Neural progenitor cell (in vitro differentiated cells): ENCODE results near the gene TBX21. TPM values are rescaled to one million over a fixed set of nuclear protein-coding genes. Genes with fewer than 3 reads are reported as not detected.

Experiments
- DNase-seq: peaks from one replicate; pipeline ENCODE4 v3.0.0-alpha.2; 2016; ENCODE audit warnings: low spot score
- H2AFZ ChIP-seq: fragments of 200-600 bp; sonication (generic); replicated peaks from 2 replicates; pipeline ENCODE4 v1.6.1; 2016; ENCODE audit warnings: antibody characterized with exemption
- H3F3A ChIP-seq: fragments of 200-600 bp; sonication (generic); 2 replicates; pipeline ENCODE4 v1.6.1; 2016; ENCODE audit warnings: antibody characterized with exemption, low read depth
- H3K27ac ChIP-seq: fragments of 200-600 bp; sonication (generic); 2 replicates; pipeline ENCODE4 v1.5.1; 2016; ENCODE audit warnings: mild to moderate bottlenecking
- H3K27me3 ChIP-seq: fragments of 200-600 bp; sonication (generic); 2 replicates; pipeline ENCODE4 v1.6.1; 2016; ENCODE audit warnings: mild to moderate bottlenecking, moderate library complexity
- H3K36me3 ChIP-seq: fragments of 200-600 bp; sonication (generic); 2 replicates; pipeline ENCODE4 v1.5.1; 2016
- H3K4me1 ChIP-seq: fragments of 200-600 bp; sonication (generic); 2 replicates; pipeline ENCODE4 v1.6.1; 2016; ENCODE audit warnings: mixed run types
- H3K4me2 ChIP-seq: fragments of 200-600 bp; sonication (generic); 2 replicates; pipeline ENCODE4 v1.6.1; 2016
- H3K4me3 ChIP-seq: fragments of 200-600 bp; sonication (generic); 2 replicates; pipeline ENCODE4 v1.5.1; 2016
- H3K79me2 ChIP-seq: fragments of 200-600 bp; sonication (generic); 2 replicates; pipeline ENCODE4 v1.6.1; 2016; ENCODE audit warnings: low read depth
- H3K9ac ChIP-seq: fragments of 200-600 bp; sonication (generic); 2 replicates; pipeline ENCODE4 v1.6.1; 2016
- H3K9me3 ChIP-seq: fragments of 200-600 bp; sonication (generic); 2 replicates; pipeline ENCODE4 v1.5.1; 2016; ENCODE audit warnings: low read depth
- H4K20me1 ChIP-seq: fragments of 200-600 bp; sonication (generic); 2 replicates; pipeline ENCODE4 v1.6.1; 2016; ENCODE audit warnings: low read depth
- H3K27ac Mint-ChIP-seq: 3 replicates; pipeline ENCODE4 v1.8.0; 2021; ENCODE audit warnings: mixed read lengths
- H3K27me3 Mint-ChIP-seq: 2 replicates; pipeline ENCODE4 v1.8.0; 2022; ENCODE audit warnings: low read depth, mild to moderate bottlenecking, inconsistent platforms, moderate library complexity, mixed read lengths; ENCODE audit not compliant: insufficient read depth
- H3K36me3 Mint-ChIP-seq: 3 replicates; pipeline ENCODE4 v1.8.0; 2021; ENCODE audit warnings: mixed read lengths
- H3K4me1 Mint-ChIP-seq: 3 replicates; pipeline ENCODE4 v1.8.0; 2021; ENCODE audit warnings: mixed read lengths
- H3K4me3 Mint-ChIP-seq: 3 replicates; pipeline ENCODE4 v1.8.0; 2021; ENCODE audit warnings: mild to moderate bottlenecking, moderate library complexity, mixed read lengths
- H3K9me3 Mint-ChIP-seq: 3 replicates; pipeline ENCODE4 v1.8.0; 2020; ENCODE audit warnings: mixed read lengths
- EZH2 ChIP-seq: fragments of 200-600 bp; sonication (generic); IDR thresholded peaks from 2 replicates; pipeline ENCODE4 v1.6.1; 2017; ENCODE audit warnings: antibody characterized with exemption, mild to moderate bottlenecking, moderate library complexity
- EZH2phosphoT487 ChIP-seq: fragments of 200-600 bp; sonication (generic); IDR thresholded peaks from 2 replicates; pipeline ENCODE4 v1.6.1; 2017; ENCODE audit warnings: antibody characterized with exemption
- total RNA-seq: library from RNA; depleted of rRNA; stranded (reverse); fragments of >200 nt; gene quantifications from 2 replicates; pipeline ENCODE4 v1.2.3, GENCODE V29; 2015; ENCODE audit warnings: low replicate concordance
- TF ChIP-seq, protein P1 (sequence below): fragments of 200-600 bp; sonication (generic); IDR thresholded peaks from 2 replicates; pipeline ENCODE4 v1.5.1; 2017; ENCODE audit warnings: antibody characterized with exemption, mild to moderate bottlenecking

TBX21 gene
- total RNA-seq, 1 donor from 2014 or later = not detected

DNA sequence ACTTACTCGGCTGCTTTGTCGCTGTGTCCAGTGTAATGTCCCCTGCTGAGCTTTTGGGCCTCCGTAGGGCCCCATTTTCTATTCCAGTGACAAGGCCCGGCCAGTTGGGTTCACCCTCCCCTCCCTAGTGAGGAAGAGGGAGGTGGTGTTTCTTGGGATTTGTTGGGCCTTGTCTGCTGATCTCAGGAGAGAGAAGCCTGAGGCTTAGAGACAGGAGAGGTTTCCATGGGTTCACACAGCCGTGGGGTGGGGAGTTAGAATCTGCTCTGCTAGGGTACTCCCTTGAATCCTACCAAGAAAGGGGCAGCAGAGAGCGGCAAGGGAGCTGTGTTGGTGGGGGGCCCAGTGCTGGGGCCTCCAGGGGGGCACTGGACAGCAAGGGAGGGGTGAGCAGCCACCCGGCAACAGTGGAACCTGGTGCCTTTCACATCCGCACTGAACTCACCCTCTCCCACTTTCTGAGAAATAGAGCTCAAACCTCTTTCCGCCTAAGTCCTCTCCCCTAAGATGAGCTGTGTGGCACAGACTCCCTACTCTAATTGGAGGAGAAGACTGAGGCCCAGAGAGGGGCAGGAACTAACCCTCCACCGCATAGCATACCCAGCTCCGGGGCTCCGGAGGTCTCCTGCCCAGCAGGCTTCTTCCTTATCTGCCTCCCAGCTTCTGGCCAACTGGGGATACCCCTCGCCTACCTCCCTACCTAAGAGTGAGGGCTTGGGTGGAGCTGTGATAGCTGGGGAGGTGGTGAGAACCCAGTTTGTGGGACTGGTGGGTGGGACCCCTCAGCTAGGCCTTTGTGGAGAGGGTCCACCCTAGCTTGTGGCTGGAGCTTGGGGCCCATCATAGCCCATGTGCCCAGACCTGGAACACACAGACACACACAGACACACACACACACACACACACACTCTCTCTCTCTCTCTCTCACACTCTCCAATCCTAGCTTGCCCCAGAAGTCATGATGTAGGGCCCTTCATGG is 32.3 kb upstream of the TBX21 start:
- H3K4me1 ChIP-seq = peaks cover 21% of the 10 kb centered on the region
- H3K9ac ChIP-seq = no peak overlapping the region
- peak overlapping the region; percentile 37 for H3K27ac ChIP-seq
- no peaks in the 10 kb centered on the region for H3K79me2 ChIP-seq
- peaks cover 20% of the 10 kb centered on the region for H4K20me1 ChIP-seq
- Mint-ChIP-seq H3K27ac (peak overlapping the region; percentile 76), H3K4me3 (no peak overlapping the region), H3K27me3 (peaks cover 8% of the 10 kb centered on the region), H3K36me3 (no peaks in the 10 kb centered on the region), H3K9me3 (no peaks in the 10 kb centered on the region), H3K4me1 (peaks cover 29% of the 10 kb centered on the region)
- peak; percentile 19 for DNase-seq
- TF ChIP-seq, protein P1, sequence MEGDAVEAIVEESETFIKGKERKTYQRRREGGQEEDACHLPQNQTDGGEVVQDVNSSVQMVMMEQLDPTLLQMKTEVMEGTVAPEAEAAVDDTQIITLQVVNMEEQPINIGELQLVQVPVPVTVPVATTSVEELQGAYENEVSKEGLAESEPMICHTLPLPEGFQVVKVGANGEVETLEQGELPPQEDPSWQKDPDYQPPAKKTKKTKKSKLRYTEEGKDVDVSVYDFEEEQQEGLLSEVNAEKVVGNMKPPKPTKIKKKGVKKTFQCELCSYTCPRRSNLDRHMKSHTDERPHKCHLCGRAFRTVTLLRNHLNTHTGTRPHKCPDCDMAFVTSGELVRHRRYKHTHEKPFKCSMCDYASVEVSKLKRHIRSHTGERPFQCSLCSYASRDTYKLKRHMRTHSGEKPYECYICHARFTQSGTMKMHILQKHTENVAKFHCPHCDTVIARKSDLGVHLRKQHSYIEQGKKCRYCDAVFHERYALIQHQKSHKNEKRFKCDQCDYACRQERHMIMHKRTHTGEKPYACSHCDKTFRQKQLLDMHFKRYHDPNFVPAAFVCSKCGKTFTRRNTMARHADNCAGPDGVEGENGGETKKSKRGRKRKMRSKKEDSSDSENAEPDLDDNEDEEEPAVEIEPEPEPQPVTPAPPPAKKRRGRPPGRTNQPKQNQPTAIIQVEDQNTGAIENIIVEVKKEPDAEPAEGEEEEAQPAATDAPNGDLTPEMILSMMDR = no peak
- TF ChIP-seq EZH2phosphoT487 (no peak), EZH2 (no peak)
- no peaks in the 10 kb centered on the region for H3K36me3 ChIP-seq
- H2AFZ ChIP-seq = no peak overlapping the region
- H3F3A ChIP-seq = no peaks in the 10 kb centered on the region
- no peak overlapping the region for H3K4me3 ChIP-seq
- H3K9me3 ChIP-seq = no peaks in the 10 kb centered on the region
- H3K27me3 ChIP-seq = no peaks in the 10 kb centered on the region
- H3K4me2 ChIP-seq = no peak overlapping the region

DNA sequence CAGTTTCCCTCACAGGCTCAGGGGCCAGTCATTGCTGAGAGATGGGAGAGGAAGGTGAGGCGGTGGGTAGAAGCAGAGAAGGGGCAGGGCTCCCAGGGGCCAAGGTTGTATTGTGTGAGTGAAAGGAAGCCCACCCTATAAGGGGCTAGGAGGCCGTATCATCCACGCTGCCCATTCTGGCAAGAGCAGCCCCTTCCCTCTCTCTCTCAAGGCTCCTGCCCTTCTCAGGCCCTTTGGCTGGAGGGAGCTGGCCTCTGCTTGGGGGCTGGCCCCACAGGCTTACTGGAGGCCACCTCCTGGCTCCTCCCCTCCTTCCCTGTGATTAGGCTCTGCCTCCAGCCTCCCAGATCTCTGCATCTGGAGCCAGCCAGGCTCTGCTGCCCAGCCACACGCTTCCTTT is 31.4 kb upstream of the TBX21 start:
- Histone ChIP-seq H3K27ac (no peak overlapping the region), H3K9me3 (no peaks in the 10 kb centered on the region), H3K4me2 (peak overlapping the region; percentile 45), H3K79me2 (no peaks in the 10 kb centered on the region), H3K4me3 (no peak overlapping the region), H4K20me1 (peaks cover 11% of the 10 kb centered on the region), H2AFZ (no peak overlapping the region), H3K36me3 (no peaks in the 10 kb centered on the region), H3K27me3 (no peaks in the 10 kb centered on the region), H3K9ac (no peak overlapping the region), H3F3A (no peaks in the 10 kb centered on the region), H3K4me1 (peaks cover 25% of the 10 kb centered on the region)
- H3K36me3 Mint-ChIP-seq = no peaks in the 10 kb centered on the region
- H3K27me3 Mint-ChIP-seq = peaks cover 2% of the 10 kb centered on the region
- no peaks in the 10 kb centered on the region for H3K9me3 Mint-ChIP-seq
- H3K27ac Mint-ChIP-seq = peak overlapping the region; percentile 40
- peaks cover 31% of the 10 kb centered on the region for H3K4me1 Mint-ChIP-seq
- DNase-seq = peak; percentile 88
- TF ChIP-seq EZH2phosphoT487 (no peak), EZH2 (no peak)
- TF ChIP-seq, protein P1 = no peak
- H3K4me3 Mint-ChIP-seq = no peak overlapping the region

DNA sequence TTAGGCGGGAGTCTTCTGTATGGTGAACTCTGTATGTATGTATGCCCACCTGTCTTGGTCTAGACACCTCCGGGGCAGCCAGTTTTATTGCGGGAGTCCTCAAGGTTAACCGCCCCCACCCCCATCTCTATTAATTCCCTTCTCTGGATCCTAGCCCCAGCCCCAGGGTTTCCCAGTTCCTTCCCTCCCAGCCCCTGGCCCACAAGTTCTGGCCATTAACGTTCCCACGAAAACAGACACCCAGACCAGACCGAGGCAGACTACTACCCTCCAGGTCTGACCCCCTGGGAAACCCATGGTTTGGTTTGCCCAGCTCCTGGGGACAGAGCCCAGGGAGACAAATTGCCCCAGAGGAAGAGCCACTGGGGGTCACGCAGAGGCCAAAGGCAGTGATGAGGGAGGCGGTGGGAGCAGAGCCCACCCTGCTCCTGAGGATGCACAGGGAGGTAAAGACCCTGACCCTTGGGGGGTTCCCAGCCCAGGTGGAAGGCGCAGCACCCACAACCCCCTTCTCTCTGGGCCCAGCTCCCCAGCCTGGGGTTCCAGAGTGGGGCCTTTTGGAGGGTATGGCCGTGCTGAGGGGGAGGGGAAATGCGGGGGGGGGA is 30.5 kb upstream of the TBX21 start:
- Histone ChIP-seq H3K27me3 (no peaks in the 10 kb centered on the region), H3K36me3 (no peaks in the 10 kb centered on the region), H4K20me1 (peaks cover 15% of the 10 kb centered on the region)

More for the DNA sequence above, 30.5 kb upstream of the TBX21 start:
- Histone ChIP-seq H3K4me1 (peaks cover 25% of the 10 kb centered on the region), H3K4me2 (no peak overlapping the region), H3K4me3 (no peak overlapping the region), H3F3A (peaks cover 3% of the 10 kb centered on the region), H3K79me2 (no peaks in the 10 kb centered on the region), H2AFZ (no peak overlapping the region), H3K27ac (no peak overlapping the region), H3K9ac (no peak overlapping the region), H3K9me3 (no peaks in the 10 kb centered on the region)
- Mint-ChIP-seq H3K27ac (peak overlapping the region; percentile 40), H3K4me1 (peaks cover 32% of the 10 kb centered on the region), H3K4me3 (no peak overlapping the region), H3K36me3 (no peaks in the 10 kb centered on the region), H3K27me3 (peaks cover 4% of the 10 kb centered on the region), H3K9me3 (no peaks in the 10 kb centered on the region)
- no peak for TF ChIP-seq EZH2phosphoT487
- TF ChIP-seq, protein P1 = no peak
- no peak for DNase-seq
